DMS153 treated with DMSO at 0.1 percent for 48 hours (cell line): ENCODE results near the gene YIF1A.
A peak's percentile ranks its signal among the peaks of the same experiment; 100 is the strongest.

ENCODE experiments used
- DNase-seq: peaks from one replicate; lab custom pipeline; 2025; ENCODE audit not compliant: unreplicated experiment; lab: John Stamatoyannopoulos, UW

Gene YIF1A

DNA sequence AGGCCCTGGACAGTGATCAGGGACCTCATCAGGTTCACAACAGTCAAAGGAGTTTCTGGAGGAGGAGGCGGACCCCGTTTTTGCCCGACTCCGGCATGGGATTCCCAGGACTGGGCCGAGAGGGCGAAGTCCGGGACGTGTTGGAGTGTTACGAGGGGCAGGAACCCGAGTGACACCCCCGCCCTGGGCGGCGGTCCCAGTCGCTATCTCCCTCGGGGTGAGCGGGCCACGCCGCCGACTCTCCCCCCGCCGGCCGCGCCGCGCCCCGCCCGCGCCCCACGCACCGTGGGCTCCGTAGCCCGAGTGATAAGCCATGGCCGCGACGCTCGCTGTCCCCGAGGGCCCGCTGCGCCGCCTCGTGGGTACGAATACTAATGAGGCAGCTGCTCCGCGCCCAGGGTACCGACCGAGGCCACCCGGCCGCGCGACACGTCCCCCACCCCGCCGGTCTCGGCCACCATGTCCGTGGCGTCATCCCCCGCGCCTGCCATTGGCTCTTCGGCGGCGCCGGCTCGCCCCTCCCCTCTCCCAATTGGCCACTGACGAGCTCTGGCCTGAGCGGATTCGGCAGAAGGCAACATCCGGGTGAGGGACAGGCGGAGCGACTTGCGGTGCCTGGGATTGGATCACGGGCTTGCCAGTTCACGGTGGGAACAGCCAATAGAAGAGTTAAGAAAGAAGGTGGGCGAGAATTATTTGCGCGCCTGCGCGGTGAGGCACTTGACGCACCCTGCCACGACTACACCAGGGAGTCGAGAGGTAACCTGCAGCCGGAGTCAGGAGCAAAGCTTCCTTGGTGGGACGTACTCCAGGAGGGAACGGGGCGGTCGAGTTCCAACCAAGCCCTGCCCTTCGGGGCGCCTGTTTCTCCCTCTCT, at the start of gene YIF1A:
Gene YIF1A (minus strand): TSS at position 473 of the 877 bp plus-strand sequence. CDS start 158 bp downstream, at position 315.
- peak; percentile 97 for DNase-seq

DNA sequence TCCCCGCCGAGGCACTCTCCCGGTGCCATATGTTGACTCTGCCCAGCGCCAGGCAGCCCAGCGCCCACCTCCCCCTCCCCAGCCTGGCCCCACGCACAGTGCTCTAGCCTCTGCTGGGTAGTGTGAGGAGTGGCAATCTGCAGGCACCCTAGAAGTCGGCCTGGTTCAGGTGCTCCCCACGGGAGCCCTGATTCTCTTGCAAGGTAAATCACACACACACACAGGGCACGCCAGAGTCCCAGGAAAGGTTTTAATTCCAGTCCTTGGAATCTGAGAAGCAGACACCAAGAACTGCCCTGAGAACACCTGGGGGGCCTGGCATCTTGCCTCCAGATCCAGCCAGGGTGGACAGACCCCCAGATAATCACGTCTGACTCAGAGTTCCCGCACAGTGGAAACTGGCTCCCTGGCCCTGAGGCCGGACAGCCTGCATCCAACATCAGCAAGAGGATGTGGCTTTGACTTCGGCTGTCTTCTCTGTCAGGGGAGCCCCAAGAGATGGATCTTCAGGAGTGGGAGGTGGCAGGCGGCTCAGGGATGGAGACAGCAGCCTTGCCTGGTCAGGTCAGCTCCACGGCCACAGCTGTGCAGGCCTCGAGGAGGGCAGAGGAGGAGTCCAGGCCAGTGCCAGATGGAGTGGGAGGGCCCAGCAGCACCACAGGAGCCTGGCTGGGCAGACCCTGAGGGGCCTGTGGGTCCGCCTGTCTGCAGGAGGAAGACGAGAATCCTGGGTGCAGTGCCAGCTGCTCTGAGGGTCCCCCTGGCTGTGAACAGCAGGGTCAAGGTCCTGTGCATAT, 48.4 kb upstream of the YIF1A start:
- DNase-seq: no peak

- DNase-seq: peak; percentile 40
Observed at GRCh38 chr11:66336234-66337102, 47.5 kb upstream of the YIF1A start, which contains the start of gene RIN1. RIN1 (minus strand) TSS chr11:66336434; CDS start chr11:66336402, 32 bp downstream.

- no peak for DNase-seq
Observed at GRCh38 chr11:66335531-66336233, 46.7 kb upstream of the YIF1A start.

- DNase-seq: no peak
Observed at GRCh38 chr11:66334605-66335442, 45.9 kb upstream of the YIF1A start.

GRCh38 chr11:66333896-66334604, 45.1 kb upstream of the YIF1A start:
- DNase-seq: no peak

- DNase-seq: no peak
Observed at GRCh38 chr11:66333220-66333877, 44.4 kb upstream of the YIF1A start.

- DNase-seq: no peak
Observed at GRCh38 chr11:66332371-66333219, 43.7 kb upstream of the YIF1A start.

DNA sequence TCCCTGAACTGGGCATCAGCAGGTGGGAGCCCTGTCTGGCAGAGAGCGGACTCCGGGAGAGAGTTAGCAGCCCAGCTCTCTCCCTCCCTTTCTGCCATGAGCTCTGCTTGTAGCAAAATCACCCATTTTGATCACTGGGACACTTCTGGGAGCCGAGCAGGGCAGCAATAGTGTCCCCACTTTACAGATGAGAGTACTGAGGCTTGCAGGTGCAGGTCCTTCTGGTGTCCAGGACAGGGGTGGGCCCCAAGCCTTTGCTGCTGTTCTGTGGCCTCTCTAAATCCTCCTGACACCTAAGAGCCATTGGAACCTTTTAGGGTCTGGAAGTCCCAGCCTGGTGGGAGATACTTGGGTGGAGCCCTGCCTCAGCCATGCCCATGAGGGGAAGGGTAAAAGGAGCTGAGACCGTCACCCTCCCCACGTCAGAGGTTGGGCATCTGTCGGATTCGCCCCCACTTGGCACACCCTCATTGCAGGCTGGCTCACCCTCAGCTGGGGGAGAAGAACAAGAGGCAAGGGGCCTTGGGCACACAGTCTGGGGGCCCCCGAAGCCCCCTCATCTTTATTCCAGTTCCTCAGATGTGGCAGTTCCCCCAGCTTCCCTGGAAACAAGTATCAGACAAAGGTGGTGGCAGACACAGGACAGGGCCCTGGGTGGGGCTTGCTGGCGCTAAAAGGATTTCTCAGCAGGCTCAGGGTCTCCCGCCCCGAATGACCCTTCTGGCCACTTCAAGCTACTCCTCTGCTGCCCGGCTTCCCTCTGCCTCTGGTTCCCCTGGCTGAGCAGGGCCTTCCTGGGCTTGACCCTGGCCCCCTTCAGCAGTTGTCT, 42.8 kb upstream of the YIF1A start:
- DNase-seq: no peak

DNA sequence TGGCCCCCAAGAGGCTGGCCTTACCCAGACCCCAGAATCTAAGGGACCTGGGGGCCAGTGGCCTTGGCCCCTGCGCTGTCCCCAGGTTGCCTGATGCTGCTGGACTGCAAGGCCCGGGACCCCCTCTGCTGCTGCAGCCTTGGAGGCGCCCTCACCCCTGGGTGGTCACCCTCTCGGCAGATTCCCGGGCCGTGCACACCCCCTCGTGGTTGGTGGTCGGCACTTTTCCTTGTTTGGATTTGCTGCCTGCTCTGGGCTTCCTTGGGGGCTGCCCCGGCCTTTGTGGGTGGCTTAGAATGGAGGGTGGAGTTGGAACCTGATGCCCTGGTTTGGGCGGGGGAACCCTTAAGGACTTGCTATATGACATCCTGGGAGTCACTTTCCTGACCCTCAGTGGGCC, 42.0 kb upstream of the YIF1A start:
- no peak for DNase-seq

GRCh38 chr11:66329165-66329673, 40.3 kb upstream of the YIF1A start:
- DNase-seq: no peak

- DNase-seq: peak; percentile 71
Observed at GRCh38 chr11:66328302-66329144, 39.6 kb upstream of the YIF1A start.

DNA sequence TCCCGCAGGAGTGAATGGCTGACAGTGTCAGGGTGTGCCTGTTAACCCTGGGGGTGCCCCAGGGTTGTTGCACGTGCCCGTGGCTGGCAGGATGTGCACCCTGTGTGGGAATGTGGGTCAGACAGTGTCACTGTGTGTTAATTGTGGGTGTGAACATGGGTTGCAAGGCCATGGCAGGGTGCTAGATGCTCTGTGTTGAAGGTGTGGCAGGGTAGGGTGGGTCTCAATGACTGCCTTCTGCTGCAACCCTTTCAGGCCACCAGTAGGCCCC, 39.0 kb upstream of the YIF1A start:
- DNase-seq: no peak

DNA sequence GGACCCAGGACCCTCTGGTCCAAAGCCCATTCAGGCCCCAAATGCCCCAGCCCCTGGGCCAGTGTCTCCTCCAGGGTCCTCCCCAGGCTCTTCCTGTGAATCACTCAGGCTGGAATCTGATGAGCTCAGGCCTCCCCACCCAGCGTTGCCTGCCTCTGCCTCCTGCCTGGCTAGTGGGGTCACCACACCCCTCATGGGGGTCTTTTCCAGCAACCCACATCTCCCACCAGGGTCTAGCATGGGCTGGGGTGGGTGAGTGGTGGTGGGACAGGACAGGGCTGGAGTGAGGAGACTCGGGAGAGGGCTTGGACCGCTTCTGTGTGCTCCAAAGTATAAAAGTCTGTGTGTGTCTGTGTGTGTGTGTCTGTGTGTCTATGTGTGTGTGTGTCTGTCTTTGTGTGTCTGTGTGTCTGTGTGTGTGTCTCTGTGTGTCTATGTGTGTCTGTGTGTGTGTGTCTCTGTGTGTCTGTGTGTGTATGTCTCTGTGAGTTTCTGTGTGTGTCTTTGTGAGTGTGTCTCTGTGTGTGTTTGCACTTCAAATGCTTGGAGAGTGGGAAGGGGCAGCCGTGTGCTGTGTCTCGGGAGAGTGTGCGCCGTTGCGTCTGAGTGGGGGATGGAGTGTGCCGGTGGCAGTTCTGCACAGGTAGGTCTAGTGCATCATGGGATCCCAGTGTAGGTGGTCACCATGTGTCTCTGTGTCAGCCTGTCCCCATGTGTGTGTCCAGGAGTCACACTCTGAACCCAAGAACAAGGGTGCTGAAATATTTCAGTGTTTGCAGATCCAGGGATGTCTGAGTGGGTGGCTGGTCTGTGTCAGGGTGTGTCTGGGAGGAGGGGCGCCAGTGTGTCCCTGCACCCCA, 38.5 kb upstream of the YIF1A start:
- DNase-seq: no peak
